GM12892 (cell line): Measurements from ENCODE around the gene EOLA1.

Experiments
- POLR2A ChIP-seq: IDR thresholded peaks from 2 replicates; pipeline ENCODE4 v1.6.1; 2011; ENCODE audit warnings: low read depth, low read length, control low read depth
- TAF1 ChIP-seq: IDR thresholded peaks from 2 replicates; pipeline ENCODE4 v1.6.1; 2011; ENCODE audit warnings: low read depth, mild to moderate bottlenecking, control low read depth, low read length, borderline replicate concordance

DNA sequence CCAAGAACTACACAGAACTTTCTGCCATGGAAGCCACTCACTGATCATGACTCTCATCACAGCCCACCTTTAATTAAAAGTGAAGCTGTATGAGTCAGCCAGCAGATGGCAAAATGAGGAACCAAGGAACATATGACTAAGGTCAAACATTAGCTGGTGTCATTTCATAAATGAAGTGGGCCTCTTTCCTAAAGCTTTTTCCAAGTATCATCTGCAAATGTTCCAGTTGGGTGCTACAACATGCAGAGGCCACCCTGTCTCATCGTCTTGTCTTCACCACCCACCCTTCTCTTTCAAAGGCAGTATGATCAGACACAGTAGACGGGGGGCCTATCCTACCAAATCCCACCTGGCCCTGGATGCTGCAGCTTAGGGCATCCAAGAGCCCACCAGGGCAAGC lies 9.2 kb upstream of the EOLA1 start:
- TF ChIP-seq POLR2A (no peak), TAF1 (no peak)
